Cardiac fibroblast (primary cell): ENCODE data around the gene RGS11.
"Not testable (repeated sequence)": the region's sequence is repeated elsewhere in the genome, so short reads cannot be mapped to it uniquely, and the experiment has no call there.

ENCODE experiments used
- DNase-seq, 2 donors: peaks; one replicate each; pipeline versions ENCODE4 v3.0.0 to v3.0.0-alpha.2; 2010; ENCODE audit warnings: low read depth in 2 of 2
- H3K4me3 ChIP-seq, 2 donors: replicated peaks in 1 of 2; 1 replicate in 1 of 2; 2 replicates in 1 of 2; pipeline ENCODE4 v1.5.1; 2011; ENCODE audit warnings: low read depth in 2 of 2, low read length in 2 of 2, mild to moderate bottlenecking in 2 of 2, moderate library complexity in 1 of 2
- CTCF ChIP-seq: IDR thresholded peaks from one replicate; pipeline ENCODE4 v1.5.1; 2011; ENCODE audit warnings: low read depth, mild to moderate bottlenecking, low read length, inconsistent platforms

RGS11 gene

DNA sequence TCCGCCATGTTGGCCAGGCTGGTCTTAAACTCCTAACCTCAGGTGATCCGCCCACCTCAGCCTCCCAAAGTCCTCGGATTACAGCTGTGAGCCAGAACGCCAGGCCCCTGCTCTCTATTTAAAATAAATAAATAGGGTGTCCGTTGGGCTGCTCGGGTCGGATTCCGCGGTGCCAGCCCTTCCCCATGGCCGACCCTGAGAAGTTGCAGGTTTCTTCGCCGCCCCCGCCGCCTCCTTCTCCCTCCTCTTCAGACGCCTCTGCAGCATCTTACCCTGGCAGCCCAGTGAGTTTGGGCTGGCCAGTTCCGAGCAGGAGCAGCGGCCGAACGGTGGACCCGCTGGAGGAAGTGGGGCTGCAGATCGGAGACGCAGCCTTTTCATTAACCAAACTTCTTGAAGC is 44.8 kb downstream of the RGS11 start:
- DNase-seq = no peak
- no peak overlapping the region for H3K4me3 ChIP-seq
- no peak for TF ChIP-seq CTCF

- not testable (repeated sequence) for DNase-seq, H3K4me3 ChIP-seq
Observed at GRCh38 chr16:230351-230750, 45.4 kb downstream of the RGS11 start.

DNA sequence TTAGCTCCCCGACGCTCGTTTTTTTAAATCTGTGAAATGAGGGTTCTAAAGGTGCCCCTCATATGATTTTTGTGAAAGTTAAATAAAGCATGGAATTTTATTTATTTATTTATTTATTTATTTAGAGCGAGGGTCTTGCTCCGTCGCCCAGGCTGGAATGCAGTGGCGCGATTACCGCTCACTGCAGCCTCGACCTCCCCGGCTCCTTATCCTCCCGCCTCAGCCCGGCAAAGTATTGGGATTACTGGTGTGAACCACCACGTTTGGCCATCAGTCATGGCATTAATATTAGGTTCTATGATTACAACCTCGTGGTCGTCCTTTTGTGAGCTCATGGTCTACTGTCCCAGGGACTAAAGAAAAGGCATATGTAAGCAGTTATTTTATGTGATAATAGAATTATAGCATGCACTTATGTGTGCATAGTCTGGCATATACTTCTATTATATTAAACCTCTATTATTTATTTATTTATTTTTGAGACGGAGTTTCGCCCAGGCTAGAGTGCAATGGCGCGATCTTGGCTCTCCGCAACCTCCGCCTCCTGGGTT is 45.9 kb downstream of the RGS11 start:
- DNase-seq = no peak
- H3K4me3 ChIP-seq = peak overlapping the region; percentile 94 to 96
- TF ChIP-seq CTCF = no peak

DNA sequence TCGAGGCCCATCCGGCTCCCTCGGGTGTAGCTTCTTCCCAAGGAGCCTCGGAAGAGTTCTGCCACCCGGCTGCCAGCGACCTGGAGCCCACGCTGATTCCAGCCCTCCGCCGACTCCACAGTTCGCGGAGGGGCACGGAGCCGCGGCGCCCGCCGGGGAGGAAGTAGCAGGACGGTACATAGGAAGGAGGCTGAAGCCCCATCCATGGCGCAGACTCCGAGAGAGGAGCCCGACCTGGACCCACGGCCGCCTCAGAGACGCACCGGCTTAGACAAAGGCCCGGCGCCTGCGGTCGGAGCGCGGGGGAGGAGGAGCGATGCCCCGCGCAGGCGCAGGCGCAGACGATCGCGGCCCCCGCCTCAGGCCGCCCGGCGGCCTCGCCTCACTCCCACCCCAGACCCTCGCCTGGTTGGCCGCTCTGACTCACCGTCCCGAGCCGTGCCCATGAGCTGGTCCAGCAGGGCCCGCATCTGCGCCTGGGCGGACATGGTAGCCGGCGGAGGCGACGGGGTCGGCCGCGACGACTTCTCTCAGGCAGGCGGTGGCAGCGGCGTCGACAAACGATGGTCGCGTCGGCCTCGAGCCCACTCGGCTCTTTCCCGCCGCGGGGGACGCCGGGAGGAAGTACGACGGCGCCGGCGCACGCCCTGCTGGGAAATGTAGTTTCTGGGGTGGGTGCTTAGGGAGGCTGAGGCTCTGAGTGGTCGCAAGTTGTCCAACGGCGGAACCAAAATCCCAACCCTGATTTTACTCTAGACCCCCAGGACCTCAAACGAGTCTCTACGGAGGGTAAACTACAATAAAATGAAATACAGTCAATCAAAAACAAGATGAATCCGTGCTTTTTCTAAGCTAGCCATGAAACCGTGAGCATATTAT is 46.7 kb downstream of the RGS11 start, which contains the start of gene LUC7L:
Gene LUC7L (minus strand): TSS at position 598 of the 879 bp plus-strand sequence. CDS start 110 bp downstream, at position 488.
- peak; percentile 86 to 89 for DNase-seq
- TF ChIP-seq CTCF = no peak
- peak within 1 kb of the TSS; percentile 94 to 96 for H3K4me3 ChIP-seq

GRCh38 chr16:228151-228851 is 47.4 kb downstream of the RGS11 start:
- DNase-seq = peak in 1 of 2 donors; percentile 19
- H3K4me3 ChIP-seq = peak overlapping the region; percentile 94 to 96
- TF ChIP-seq CTCF = no peak

DNA sequence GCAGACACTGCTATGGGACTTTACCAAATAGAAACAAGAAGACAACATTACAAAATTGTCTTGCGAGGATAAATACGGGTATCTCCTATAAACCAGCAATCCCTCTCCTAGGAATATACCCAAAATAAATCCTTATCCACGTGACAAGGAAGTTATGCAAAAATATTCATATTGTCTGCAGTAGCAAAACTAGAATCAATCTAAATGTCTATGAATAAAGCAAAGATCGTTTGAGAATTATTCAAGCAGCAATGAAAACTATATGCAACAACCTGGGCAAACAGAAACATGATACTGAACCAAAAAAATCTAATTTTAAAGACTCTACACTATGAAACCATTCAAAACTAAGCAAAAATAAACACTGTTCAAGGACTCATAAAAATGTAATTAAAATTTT is 55.7 kb downstream of the RGS11 start:
- H3K4me3 ChIP-seq = no peak overlapping the region
- DNase-seq = no peak
- no peak for TF ChIP-seq CTCF
